ENCODE results near the gene PPWD1. TPM values are rescaled to one million over a fixed set of nuclear protein-coding genes. Genes with fewer than 3 reads are reported as not detected.

Gene PPWD1
- total and polyA plus RNA-seq, 2 donors (not counting 3 experiments of a cell fraction or from before 2014, with no cell fraction given): 4.9 to 40.9 TPM

DNA sequence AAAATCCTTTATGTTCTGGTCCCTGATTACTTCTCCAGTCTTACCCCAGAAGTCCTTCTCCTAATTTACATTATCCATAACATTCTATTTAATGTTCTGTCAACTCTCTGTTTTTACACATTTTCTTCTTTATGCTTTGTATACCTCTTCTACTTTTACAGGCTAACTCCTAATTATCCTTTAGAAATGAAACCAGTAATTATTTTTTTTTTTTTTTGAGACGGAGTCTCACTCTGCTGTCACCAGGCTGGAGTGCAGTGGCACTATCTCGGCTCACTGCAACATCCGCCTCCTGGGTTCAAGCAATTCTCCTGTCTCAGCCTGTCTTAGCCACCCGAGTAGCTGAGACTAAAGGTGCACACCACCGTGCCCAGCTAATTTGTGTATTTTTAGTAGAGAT is 9.2 kb upstream of the PPWD1 start:
- Histone ChIP-seq H3K4me1 (ENCODE audit: control insufficient read depth, extremely low read depth, insufficient read depth, low read length) (no peaks in the 10 kb centered on the region), H3K4me3 (replicated peaks in 1 of 3; ENCODE audit: insufficient read depth in 1 of 3, low read depth in 1 of 3, low read length in 3 of 3) (no peak overlapping the region), H3K27ac (ENCODE audit: insufficient read depth, low read depth, low read length) (no peak overlapping the region), H3K27me3 (ENCODE audit: control insufficient read depth in 2 of 2, insufficient read depth in 2 of 2, low read length in 2 of 2) (no peaks in the 10 kb centered on the region), H3K9me3 (replicated peaks; ENCODE audit: control insufficient read depth, insufficient read depth, low read length) (no peaks in the 10 kb centered on the region), H3K79me2 (ENCODE audit: control insufficient read depth, insufficient read depth, low read length) (peaks cover 13% of the 10 kb centered on the region), H3K36me3 (ENCODE audit: control insufficient read depth in 2 of 2, extremely low read depth in 1 of 2, insufficient read depth in 2 of 2, low read length in 2 of 2) (peaks cover 0 to 9% of the 10 kb centered on the region in 2 experiments), H3K9ac (replicated peaks; ENCODE audit: extremely low read depth, insufficient read depth, low read length) (no peak overlapping the region), H2AFZ (ENCODE audit: low read depth, low read length) (no peak overlapping the region), H4K20me1 (replicated peaks; ENCODE audit: control insufficient read depth, extremely low read depth, insufficient read depth, low read length) (no peaks in the 10 kb centered on the region), H3K4me2 (ENCODE audit: insufficient read depth, low read length) (no peak overlapping the region), H3K9me1 (replicated peaks; ENCODE audit: control insufficient read depth, extremely low read depth, insufficient read depth, low read length) (no peaks in the 10 kb centered on the region)
- no peak for TF ChIP-seq JUN (IDR thresholded peaks at IDR 0.05; ENCODE audit: borderline replicate concordance, insufficient read depth, insufficient read length, low read depth)
- TF ChIP-seq EZH2 (IDR thresholded peaks at IDR 0.05; ENCODE audit: borderline replicate concordance, low read depth, low read length, severe bottlenecking): no peak
- TF ChIP-seq, protein P1, sequence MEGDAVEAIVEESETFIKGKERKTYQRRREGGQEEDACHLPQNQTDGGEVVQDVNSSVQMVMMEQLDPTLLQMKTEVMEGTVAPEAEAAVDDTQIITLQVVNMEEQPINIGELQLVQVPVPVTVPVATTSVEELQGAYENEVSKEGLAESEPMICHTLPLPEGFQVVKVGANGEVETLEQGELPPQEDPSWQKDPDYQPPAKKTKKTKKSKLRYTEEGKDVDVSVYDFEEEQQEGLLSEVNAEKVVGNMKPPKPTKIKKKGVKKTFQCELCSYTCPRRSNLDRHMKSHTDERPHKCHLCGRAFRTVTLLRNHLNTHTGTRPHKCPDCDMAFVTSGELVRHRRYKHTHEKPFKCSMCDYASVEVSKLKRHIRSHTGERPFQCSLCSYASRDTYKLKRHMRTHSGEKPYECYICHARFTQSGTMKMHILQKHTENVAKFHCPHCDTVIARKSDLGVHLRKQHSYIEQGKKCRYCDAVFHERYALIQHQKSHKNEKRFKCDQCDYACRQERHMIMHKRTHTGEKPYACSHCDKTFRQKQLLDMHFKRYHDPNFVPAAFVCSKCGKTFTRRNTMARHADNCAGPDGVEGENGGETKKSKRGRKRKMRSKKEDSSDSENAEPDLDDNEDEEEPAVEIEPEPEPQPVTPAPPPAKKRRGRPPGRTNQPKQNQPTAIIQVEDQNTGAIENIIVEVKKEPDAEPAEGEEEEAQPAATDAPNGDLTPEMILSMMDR (IDR thresholded peaks at IDR 0.05; ENCODE audit: extremely low read depth in 1 of 2, insufficient read depth in 1 of 2, low read depth in 1 of 2, low read length in 2 of 2): no peak
- no peak for TF ChIP-seq GATA2 (IDR thresholded peaks at IDR 0.05; ENCODE audit: insufficient read depth, insufficient read length, low read depth, low read length)
- TF ChIP-seq, protein P2, sequence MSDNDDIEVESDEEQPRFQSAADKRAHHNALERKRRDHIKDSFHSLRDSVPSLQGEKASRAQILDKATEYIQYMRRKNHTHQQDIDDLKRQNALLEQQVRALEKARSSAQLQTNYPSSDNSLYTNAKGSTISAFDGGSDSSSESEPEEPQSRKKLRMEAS (IDR thresholded peaks at IDR 0.05; ENCODE audit: insufficient read depth, insufficient read length): no peak
- no peak for TF ChIP-seq FOS (IDR thresholded peaks at IDR 0.05; ENCODE audit: borderline replicate concordance, insufficient read depth, low read length)
- intact Hi-C loops (cut with micrococcal nuclease) (no loop called here), dilution Hi-C loops (cut with MboI; ENCODE audit: extremely low pct_ligation_motif_present, low sequenced_read_pairs) (no loop called here)
- FAIRE-seq: no peak
- ChIA-PET POLR2A (no interaction called here), CTCF (no interaction called here)
- BruUV-seq (replicated peaks): no TSS peak
- no peak for DNase-seq (ENCODE audit: low read depth, low spot score)
